D721Med (cell line): ENCODE data around the gene SMPD1.
A peak's percentile ranks its signal among the peaks of the same experiment; 100 is the strongest.

Experiments
- DNase-seq: peaks from one replicate; pipeline ENCODE4 v3.0.0; 2011; ENCODE audit warnings: low spot score; ENCODE audit not compliant: insufficient read length
- FAIRE-seq: peaks from 2 replicates; lab custom pipeline; 2011; peaks lifted over from hg19 to GRCh38; lab: Jason Lieb, UNC
- CTCF ChIP-seq: IDR thresholded peaks from 2 replicates; pipeline ENCODE4 v1.5.1; 2012; ENCODE audit warnings: mild to moderate bottlenecking, control low read depth; ENCODE audit not compliant: insufficient read depth; ENCODE audit errors: missing control alignments

SMPD1 gene

DNA sequence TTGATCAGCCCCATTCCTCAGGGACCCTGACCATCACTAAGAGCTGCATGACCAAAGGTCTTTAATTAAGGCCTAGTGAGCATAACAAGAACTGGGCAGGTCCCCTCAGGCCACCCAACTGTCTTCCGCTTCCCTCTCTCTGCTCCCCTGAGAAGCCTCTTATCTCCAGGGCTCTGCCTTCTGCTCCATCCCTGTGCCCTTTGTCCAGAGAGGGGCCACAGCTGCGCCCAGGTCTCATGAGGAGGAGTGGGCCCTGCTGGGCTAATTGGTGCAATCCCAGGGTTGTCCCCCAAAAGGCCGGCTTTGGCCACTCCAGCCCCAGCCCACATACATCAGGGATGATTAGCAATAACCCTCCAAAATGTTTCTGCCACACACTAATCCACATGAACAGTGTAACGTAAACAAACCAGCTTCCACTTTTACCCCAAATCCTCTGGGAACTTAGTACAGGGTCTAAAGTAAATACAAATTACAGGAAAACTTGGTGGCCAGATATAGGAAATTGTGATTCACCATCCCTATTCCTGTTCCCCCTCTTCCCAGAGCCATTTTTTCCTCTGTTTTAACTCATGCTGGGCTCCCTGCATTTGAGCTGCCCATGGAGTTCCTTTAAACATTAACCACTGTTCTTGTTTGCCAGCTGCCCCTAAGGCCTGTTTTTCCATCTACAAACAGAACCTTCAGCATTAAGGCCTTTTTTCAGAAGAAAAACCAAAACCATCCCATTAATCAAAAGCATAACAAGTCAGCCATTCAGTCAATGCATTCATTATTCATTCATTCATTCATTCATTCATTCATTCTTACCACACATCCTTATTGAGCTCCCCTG lies 35.4 kb upstream of the SMPD1 start:
- TF ChIP-seq CTCF, result no peak
- DNase-seq (no peak), FAIRE-seq (no peak)

DNA sequence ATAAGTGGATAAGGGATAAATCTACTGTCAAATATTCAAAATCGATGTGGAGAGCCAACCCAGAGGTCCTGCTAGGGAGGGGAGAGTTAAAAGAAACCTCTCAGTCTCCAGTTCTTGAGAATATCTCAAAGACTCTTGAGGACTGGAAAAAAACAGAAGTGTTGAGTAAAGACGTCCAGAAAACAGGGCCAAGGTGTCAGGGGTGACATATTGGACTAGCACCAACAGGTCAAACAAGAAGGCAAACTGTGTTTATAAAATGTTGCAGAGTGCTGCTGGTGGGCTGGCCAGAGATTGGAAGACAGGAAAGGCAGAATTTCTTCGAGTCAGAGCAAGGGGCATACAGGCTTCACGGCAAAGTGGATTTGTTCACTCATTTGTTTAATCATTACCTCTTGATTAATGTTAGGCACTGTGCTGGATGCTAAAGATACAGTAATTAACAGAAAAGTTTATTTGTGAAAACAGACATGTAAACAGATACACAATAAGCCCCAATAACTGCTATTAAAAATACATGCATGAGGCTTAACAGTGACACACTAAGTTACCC lies 33.7 kb upstream of the SMPD1 start:
- no peak for TF ChIP-seq CTCF
- no peak for FAIRE-seq
- no peak for DNase-seq

GRCh38 chr11:6357222-6357621 lies 33.1 kb upstream of the SMPD1 start:
- no peak for DNase-seq
- no peak for TF ChIP-seq CTCF
- FAIRE-seq, result no peak

DNA sequence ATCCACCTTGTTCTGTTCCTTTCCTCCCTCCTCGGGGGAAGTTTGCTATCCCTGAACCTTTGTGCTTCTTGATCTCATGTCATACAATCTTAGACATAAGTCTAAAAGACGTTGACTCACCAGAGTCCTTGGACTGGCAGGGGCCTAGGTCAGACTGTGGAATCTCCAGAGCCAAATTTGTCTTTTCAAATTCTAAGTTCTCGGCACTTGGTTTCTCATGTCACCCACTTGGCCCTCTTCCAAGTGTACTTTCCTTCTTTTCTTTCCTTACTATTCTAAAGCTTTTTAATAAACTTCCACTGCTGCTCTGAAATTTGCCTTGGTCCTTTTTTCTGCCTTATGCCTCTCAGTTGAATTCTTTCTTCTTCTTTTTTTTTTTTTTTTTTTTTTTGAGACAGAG lies 30.1 kb upstream of the SMPD1 start:
- FAIRE-seq, result no peak
- TF ChIP-seq CTCF, result no peak
- no peak for DNase-seq

GRCh38 chr11:6362185-6362872 lies 27.9 kb upstream of the SMPD1 start:
- FAIRE-seq (no peak), DNase-seq (no peak)
- TF ChIP-seq CTCF, result no peak

DNA sequence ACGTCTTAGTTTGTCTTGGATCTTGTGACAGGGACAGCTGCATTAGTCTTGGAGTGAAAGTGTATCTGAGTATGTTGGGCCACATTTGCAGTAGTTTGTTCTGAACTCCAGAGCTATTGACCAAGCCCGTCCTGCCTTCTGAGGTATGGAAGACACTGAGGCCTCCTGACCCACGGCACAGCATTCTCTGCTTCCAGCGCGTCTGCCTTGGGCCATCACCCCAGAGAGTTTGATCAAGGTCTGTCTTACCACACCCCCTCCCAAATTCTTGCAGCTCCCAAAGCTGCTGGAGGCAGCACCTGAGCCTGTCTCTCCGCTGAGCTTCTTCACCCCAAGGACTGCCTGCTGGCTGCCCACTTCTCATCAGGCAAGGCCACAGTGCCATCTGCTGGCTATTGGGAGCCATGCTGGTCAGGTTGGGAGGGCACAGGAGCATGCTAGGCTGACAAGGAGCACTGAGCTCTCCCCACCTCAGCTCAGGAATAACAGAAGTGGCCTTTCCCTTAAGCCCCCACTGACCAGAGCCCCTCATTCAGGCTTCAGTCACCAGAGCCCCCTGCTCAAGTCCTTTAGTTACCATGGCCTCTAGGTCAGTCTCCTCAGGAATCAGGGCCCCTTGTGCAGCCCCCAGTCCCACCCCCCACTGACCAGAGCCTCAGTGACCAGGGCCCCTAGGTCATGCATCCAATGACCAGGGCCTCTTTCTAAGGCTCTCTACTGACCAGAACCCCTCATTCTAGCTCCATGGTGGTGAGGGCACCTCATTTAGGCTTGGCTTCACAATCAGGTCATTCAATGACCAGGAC lies 27.2 kb upstream of the SMPD1 start:
- peak; percentile 97 for TF ChIP-seq CTCF
- FAIRE-seq, result no peak
- DNase-seq, result peak; percentile 23
